Esophagus muscularis mucosa (tissue), 3 donors: ENCODE data around the gene CSPG5.

Experiments used
- POLR2A ChIP-seq: fragments of 450-650 bp; IDR thresholded peaks from one replicate; pipeline ENCODE4 v1.6.1; 2017; ENCODE audit warnings: antibody characterized with exemption, moderate library complexity, mild to moderate bottlenecking, low read depth
- TF ChIP-seq, protein P1 (sequence below), 3 experiments: fragments of 200-600 bp in 2 of 3; fragments of 450-650 bp in 1 of 3; sonication (generic) in 2 of 3; IDR thresholded peaks; one replicate each; pipeline ENCODE4 v1.5.1; 2017 to 2019; ENCODE audit warnings: antibody characterized with exemption in 3 of 3, mild to moderate bottlenecking in 2 of 3, moderate library complexity in 1 of 3

DNA sequence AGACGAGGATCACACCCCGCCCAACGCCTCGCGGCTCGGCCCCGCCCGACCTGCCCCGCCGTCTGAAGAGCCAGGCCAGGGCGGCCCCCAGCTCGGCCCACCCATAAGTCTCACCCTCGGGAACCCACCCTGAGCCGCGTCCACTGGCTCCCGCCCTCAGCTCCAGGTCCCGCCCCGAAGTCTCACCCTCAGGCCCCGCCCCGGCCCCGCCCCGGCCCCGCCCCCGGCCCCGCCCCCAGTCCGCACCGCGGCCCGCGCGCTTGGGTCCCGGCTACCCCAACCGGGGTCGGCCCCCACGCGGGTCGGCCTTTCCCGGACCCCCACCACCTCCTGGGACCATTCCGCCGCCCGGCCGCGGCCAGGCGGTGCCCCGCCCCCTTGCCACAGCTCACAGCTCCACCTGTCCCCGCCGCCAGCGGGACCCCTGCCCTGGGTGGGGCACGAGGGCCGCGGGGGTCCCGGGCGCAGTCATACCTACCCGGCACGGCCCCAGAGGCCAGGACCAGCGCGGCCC is 489 bp downstream of the CSPG5 start:
- TF ChIP-seq, protein P1, sequence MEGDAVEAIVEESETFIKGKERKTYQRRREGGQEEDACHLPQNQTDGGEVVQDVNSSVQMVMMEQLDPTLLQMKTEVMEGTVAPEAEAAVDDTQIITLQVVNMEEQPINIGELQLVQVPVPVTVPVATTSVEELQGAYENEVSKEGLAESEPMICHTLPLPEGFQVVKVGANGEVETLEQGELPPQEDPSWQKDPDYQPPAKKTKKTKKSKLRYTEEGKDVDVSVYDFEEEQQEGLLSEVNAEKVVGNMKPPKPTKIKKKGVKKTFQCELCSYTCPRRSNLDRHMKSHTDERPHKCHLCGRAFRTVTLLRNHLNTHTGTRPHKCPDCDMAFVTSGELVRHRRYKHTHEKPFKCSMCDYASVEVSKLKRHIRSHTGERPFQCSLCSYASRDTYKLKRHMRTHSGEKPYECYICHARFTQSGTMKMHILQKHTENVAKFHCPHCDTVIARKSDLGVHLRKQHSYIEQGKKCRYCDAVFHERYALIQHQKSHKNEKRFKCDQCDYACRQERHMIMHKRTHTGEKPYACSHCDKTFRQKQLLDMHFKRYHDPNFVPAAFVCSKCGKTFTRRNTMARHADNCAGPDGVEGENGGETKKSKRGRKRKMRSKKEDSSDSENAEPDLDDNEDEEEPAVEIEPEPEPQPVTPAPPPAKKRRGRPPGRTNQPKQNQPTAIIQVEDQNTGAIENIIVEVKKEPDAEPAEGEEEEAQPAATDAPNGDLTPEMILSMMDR (IDR thresholded peaks at IDR 0.05) = no peak
- no peak for TF ChIP-seq POLR2A
